ENCODE measurements around the gene SALL1. TPM values are rescaled to one million over a fixed set of nuclear protein-coding genes. Genes with fewer than 3 reads are reported as not detected.

The SALL1 gene
- total and polyA plus RNA-seq, 2 of the 13 experiments (the other 11 are each of a cell fraction or from before 2014, with no cell fraction given), result 6.6 to 12.3 TPM

DNA sequence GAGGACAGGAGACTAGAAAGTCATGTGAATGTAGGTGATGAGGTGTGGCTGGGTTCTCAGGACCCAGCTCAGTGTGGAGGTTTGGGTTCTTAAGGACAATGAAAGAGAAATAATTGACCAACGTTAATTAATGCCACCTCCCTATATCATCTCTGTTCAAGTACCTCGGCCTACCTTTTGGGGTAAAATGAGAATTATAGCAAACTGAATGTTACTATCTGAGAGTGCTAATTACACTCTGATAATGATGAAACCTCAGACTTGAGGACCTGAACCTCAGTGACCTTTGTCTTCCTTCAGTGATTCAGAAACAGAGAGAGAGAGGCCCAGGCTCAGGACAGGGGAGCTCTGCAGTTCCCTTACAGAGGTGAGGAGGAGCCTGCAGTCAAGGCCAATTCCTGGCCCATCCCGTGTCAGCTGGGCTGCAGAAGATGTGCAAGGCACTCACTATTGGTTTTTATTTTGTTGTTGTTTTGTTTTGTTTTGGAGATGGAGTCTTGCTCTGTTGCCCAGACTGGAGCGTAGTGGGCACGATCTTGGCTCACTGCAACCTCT, 57.3 kb downstream of the SALL1 start:
- H3K9me3 ChIP-seq (ENCODE audit: low read length), result no peaks in the 10 kb centered on the region
- H3K9ac ChIP-seq (ENCODE audit: insufficient read depth, low read depth, low read length), result no peak overlapping the region
- FAIRE-seq (no peak), DNase-seq (ENCODE audit: low spot score) (no peak), ATAC-seq (no peak)
- no peaks in the 10 kb centered on the region for H4K20me1 ChIP-seq (ENCODE audit: insufficient read depth, low read length)
- H3K79me2 ChIP-seq (ENCODE audit: insufficient read depth, low read length), result no peaks in the 10 kb centered on the region
- in situ Hi-C loops (cut with HindIII; ENCODE audit: extremely low pct_ligation_motif_present, low pct_unique_long_range_greater_than_20kb), result no loop called here
- BruUV-seq (replicated peaks), result no TSS peak
- no peak overlapping the region for H3K27ac ChIP-seq (ENCODE audit: extremely low read length, insufficient read depth, low read length)
- POLR2A ChIA-PET, result no interaction called here
- no peak overlapping the region for H3K4me2 ChIP-seq (ENCODE audit: low read depth, low read length)
- no peak overlapping the region for H2AFZ ChIP-seq (ENCODE audit: low read length)
- 50% methylated on average over 5 of the region's 5 CpGs for WGBS (ENCODE audit: low lambda C conversion rate)
- intact Hi-C loops (cut with micrococcal nuclease; ENCODE audit: unreplicated experiment), result no loop called here
- no peak overlapping the region for H3K4me3 ChIP-seq (replicated peaks in 1 of 3; ENCODE audit: insufficient read depth in 1 of 3, low read depth in 2 of 3, low read length in 3 of 3)
- TF ChIP-seq, protein P1, sequence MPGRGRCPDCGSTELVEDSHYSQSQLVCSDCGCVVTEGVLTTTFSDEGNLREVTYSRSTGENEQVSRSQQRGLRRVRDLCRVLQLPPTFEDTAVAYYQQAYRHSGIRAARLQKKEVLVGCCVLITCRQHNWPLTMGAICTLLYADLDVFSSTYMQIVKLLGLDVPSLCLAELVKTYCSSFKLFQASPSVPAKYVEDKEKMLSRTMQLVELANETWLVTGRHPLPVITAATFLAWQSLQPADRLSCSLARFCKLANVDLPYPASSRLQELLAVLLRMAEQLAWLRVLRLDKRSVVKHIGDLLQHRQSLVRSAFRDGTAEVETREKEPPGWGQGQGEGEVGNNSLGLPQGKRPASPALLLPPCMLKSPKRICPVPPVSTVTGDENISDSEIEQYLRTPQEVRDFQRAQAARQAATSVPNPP (CRISPR knock-in tag; IDR thresholded peaks at IDR 0.05), result no peak
- TF ChIP-seq, protein P2, sequence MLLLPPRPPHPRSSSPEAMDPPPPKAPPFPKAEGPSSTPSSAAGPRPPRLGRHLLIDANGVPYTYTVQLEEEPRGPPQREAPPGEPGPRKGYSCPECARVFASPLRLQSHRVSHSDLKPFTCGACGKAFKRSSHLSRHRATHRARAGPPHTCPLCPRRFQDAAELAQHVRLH (CRISPR knock-in tag; IDR thresholded peaks at IDR 0.05; ENCODE audit: borderline replicate concordance, low read depth), result no peak
- TF ChIP-seq, protein P3, sequence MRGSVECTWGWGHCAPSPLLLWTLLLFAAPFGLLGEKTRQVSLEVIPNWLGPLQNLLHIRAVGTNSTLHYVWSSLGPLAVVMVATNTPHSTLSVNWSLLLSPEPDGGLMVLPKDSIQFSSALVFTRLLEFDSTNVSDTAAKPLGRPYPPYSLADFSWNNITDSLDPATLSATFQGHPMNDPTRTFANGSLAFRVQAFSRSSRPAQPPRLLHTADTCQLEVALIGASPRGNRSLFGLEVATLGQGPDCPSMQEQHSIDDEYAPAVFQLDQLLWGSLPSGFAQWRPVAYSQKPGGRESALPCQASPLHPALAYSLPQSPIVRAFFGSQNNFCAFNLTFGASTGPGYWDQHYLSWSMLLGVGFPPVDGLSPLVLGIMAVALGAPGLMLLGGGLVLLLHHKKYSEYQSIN (CRISPR knock-in tag; IDR thresholded peaks at IDR 0.05; ENCODE audit: borderline replicate concordance), result no peak
- TF ChIP-seq ZC3H13 (CRISPR knock-in tag; IDR thresholded peaks at IDR 0.05) (no peak), HOXA5 (CRISPR knock-in tag; IDR thresholded peaks at IDR 0.05) (no peak), ZFP62 (CRISPR knock-in tag; IDR thresholded peaks at IDR 0.05) (no peak), ZFAT (CRISPR knock-in tag; conservative IDR thresholded peaks at IDR 0.05) (no peak), EZH2 (conservative IDR thresholded peaks at IDR 0.05; ENCODE audit: low read depth, low read length) (no peak), ZNF3 (CRISPR knock-in tag; IDR thresholded peaks at IDR 0.05) (no peak), ZNF12 (CRISPR knock-in tag; IDR thresholded peaks at IDR 0.05) (no peak), ZNF17 (CRISPR knock-in tag; IDR thresholded peaks at IDR 0.05) (no peak), MEIS1 (CRISPR knock-in tag; IDR thresholded peaks at IDR 0.05; ENCODE audit: borderline replicate concordance) (no peak), IKZF4 (CRISPR knock-in tag; IDR thresholded peaks at IDR 0.05; ENCODE audit: borderline replicate concordance, low read depth, not compliant biosample characterization) (no peak)
- TF ChIP-seq, protein P4, sequence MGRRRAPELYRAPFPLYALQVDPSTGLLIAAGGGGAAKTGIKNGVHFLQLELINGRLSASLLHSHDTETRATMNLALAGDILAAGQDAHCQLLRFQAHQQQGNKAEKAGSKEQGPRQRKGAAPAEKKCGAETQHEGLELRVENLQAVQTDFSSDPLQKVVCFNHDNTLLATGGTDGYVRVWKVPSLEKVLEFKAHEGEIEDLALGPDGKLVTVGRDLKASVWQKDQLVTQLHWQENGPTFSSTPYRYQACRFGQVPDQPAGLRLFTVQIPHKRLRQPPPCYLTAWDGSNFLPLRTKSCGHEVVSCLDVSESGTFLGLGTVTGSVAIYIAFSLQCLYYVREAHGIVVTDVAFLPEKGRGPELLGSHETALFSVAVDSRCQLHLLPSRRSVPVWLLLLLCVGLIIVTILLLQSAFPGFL (CRISPR knock-in tag; IDR thresholded peaks at IDR 0.05), result no peak
- TF ChIP-seq, protein P5, sequence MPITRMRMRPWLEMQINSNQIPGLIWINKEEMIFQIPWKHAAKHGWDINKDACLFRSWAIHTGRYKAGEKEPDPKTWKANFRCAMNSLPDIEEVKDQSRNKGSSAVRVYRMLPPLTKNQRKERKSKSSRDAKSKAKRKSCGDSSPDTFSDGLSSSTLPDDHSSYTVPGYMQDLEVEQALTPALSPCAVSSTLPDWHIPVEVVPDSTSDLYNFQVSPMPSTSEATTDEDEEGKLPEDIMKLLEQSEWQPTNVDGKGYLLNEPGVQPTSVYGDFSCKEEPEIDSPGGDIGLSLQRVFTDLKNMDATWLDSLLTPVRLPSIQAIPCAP (CRISPR knock-in tag; IDR thresholded peaks at IDR 0.05; ENCODE audit: low read depth), result no peak
- H3K36me3 ChIP-seq (replicated peaks in 1 of 2; ENCODE audit: control insufficient read depth in 1 of 2, insufficient read depth in 2 of 2, low read length in 2 of 2), result no peaks in the 10 kb centered on the region
- H3K27me3 ChIP-seq (ENCODE audit: control insufficient read depth in 1 of 2, insufficient read depth in 2 of 2, low read length in 2 of 2), result no peaks in the 10 kb centered on the region
- CTCF ChIA-PET (ENCODE audit: low intra/inter-chr PET ratio, low total read pairs), result no interaction called here
- peaks cover 42% of the 10 kb centered on the region for H3K4me1 ChIP-seq (ENCODE audit: insufficient read depth, low read length)

Data from HepG2 (cell line).